ENCODE results near the gene DCLRE1B. TPM values are rescaled to one million over a fixed set of nuclear protein-coding genes. Genes with fewer than 3 reads are reported as not detected.
A peak's percentile ranks its signal among the peaks of the same experiment; 100 is the strongest.

The DCLRE1B gene
- total and polyA plus RNA-seq, 2 donors (not counting 1 experiment from before 2014, with no cell fraction given) = 1.0 to 4.8 TPM

- Mint-ChIP-seq H3K27me3 (no peaks in the 10 kb centered on the region), H3K27ac (peak overlapping the region; percentile 94), H3K4me3 (peak overlapping the region; percentile 97), H3K4me1 (peaks cover 52% of the 10 kb centered on the region), H3K9me3 (ENCODE audit: insufficient read depth) (no peaks in the 10 kb centered on the region)
- peaks cover 36 to 40% of the 10 kb centered on the region in 2 donors for H3K4me1 ChIP-seq (ENCODE audit: control insufficient read depth in 2 of 2, insufficient read depth in 2 of 2, low read length in 2 of 2)
- peak overlapping the region; percentile 99 for H3K9ac ChIP-seq (ENCODE audit: low read length)
- peaks cover 31% of the 10 kb centered on the region for H4K20me1 ChIP-seq (ENCODE audit: control insufficient read depth, insufficient read depth, low read length, poor library complexity, severe bottlenecking)
- H3K27ac ChIP-seq (ENCODE audit: low read length in 2 of 2) = peak overlapping the region; percentile 90 to 99
- ATAC-seq (ENCODE audit: low read depth) = peak; percentile 39
- peaks cover 52% of the 10 kb centered on the region for H3K79me2 ChIP-seq (ENCODE audit: control insufficient read depth, insufficient read depth, low read length)
- no peaks in the 10 kb centered on the region for H3K27me3 ChIP-seq (replicated peaks in 1 of 4; ENCODE audit: control extremely low read depth in 1 of 4, control insufficient read depth in 3 of 4, insufficient read depth in 4 of 4, low read length in 3 of 4)
- CTCF ChIA-PET = interaction anchor here (0.8 to 7.2 kb wide), 12 partner anchors 9 to 857 kb away, joined by 3 to 94 read pairs (median 4); partner anchors contain the start of genes AP4B1, DCLRE1B, LRIG2 and PHTF1
- peak overlapping the region; percentile 85 for H3K4me2 ChIP-seq (replicated peaks; ENCODE audit: low read depth, low read length, poor library complexity, severe bottlenecking)
- no peaks in the 10 kb centered on the region for H3K36me3 ChIP-seq (replicated peaks in 1 of 2; ENCODE audit: control extremely low read depth in 1 of 2, control insufficient read depth in 1 of 2, extremely low read depth in 1 of 2, insufficient read depth in 2 of 2, low read length in 1 of 2)
- DNase-seq = peak; percentile 83
- H2AFZ ChIP-seq (ENCODE audit: insufficient read depth, low read depth, low read length, poor library complexity, severe bottlenecking) = peak overlapping the region; percentile 93
- H3K4me3 ChIP-seq (ENCODE audit: control extremely low read depth in 1 of 5, extremely low read depth in 1 of 5, insufficient read depth in 1 of 5, low read depth in 2 of 5, low read length in 4 of 5) = peak overlapping the region; percentile 76 to 90 (median 86)
- POLR2A ChIA-PET = interaction anchor here (1.1 to 3.5 kb wide), 3 partner anchors 25 to 118 kb away, joined by 3 to 50 read pairs (median 4); partner anchors contain the start of genes AP4B1, DCLRE1B and RSBN1
- intact Hi-C loops (cut with micrococcal nuclease) = loop anchor here (1.0 to 2.0 kb wide), 9 partner anchors 25 to 973 kb away; partner anchors contain the start of genes BCAS2, DCLRE1B, LRIG2 and PHTF1
- 1% methylated on average over 61 of the region's 64 CpGs for WGBS (ENCODE audit: insufficient coverage)
- no peaks in the 10 kb centered on the region for H3K9me3 ChIP-seq (ENCODE audit: control extremely low read depth in 1 of 3, control insufficient read depth in 2 of 3, insufficient read depth in 1 of 3, low read length in 2 of 3)
- TF ChIP-seq EZH2 (IDR thresholded peaks at IDR 0.05; ENCODE audit: borderline replicate concordance, insufficient read depth, low read depth, low read length, poor library complexity, severe bottlenecking) (no peak), CTCF (IDR thresholded peaks at IDR 0.05) (no peak)
Measured at GRCh38 chr1:113929750-113930498, 24.8 kb downstream of the DCLRE1B start.

Measured in B cell (primary cell).